NB4 (cell line): ENCODE data around the gene GCH1.

ENCODE experiments used
- CTCF ChIP-seq: IDR thresholded peaks from one replicate; pipeline ENCODE4 v1.5.1; 2012; ENCODE audit warnings: low read depth, low read length
- MAX ChIP-seq: IDR thresholded peaks from 2 replicates; pipeline ENCODE4 v1.6.1; 2011; ENCODE audit warnings: low read depth, low read length
- MYC ChIP-seq: IDR thresholded peaks from 2 replicates; pipeline ENCODE4 v1.6.1; 2011; ENCODE audit warnings: low read depth, low read length
- POLR2A ChIP-seq: IDR thresholded peaks from 2 replicates; pipeline ENCODE4 v1.6.1; 2011; ENCODE audit warnings: mild to moderate bottlenecking; ENCODE audit not compliant: insufficient read length; ENCODE audit errors: extremely low read depth

- no peak for TF ChIP-seq CTCF
- TF ChIP-seq POLR2A = no peak
- TF ChIP-seq MYC = no peak
- TF ChIP-seq MAX = no peak
Measured at GRCh38 chr14:54834081-54834480, 68.5 kb downstream of the GCH1 start.
